Effector memory CD4-positive, alpha-beta T cell (primary cell): ENCODE measurements around the gene OSBPL1A.

Experiments
- DNase-seq, 3 donors: peaks; one replicate each; pipeline ENCODE4 v3.0.0-alpha.2; 2020
- H3K27ac ChIP-seq: 2 replicates; pipeline ENCODE4 v1.7.0; 2013; ENCODE audit warnings: mild to moderate bottlenecking, low read length, moderate library complexity; ENCODE audit not compliant: insufficient read depth, poor library complexity, severe bottlenecking
- H3K27me3 ChIP-seq: replicated peaks from 2 replicates; pipeline ENCODE4 v1.7.0; 2013; ENCODE audit warnings: mild to moderate bottlenecking, low read length; ENCODE audit not compliant: insufficient read depth, control insufficient read depth, poor library complexity, severe bottlenecking
- H3K36me3 ChIP-seq: 2 replicates; pipeline ENCODE4 v1.7.0; 2013; ENCODE audit warnings: mild to moderate bottlenecking, low read length, moderate library complexity; ENCODE audit not compliant: control insufficient read depth, insufficient read depth
- H3K4me1 ChIP-seq: 2 replicates; pipeline ENCODE4 v1.7.0; 2013; ENCODE audit warnings: low read length, mild to moderate bottlenecking; ENCODE audit not compliant: control insufficient read depth, insufficient read depth, poor library complexity, severe bottlenecking
- H3K4me3 ChIP-seq: 2 replicates; pipeline ENCODE4 v1.7.0; 2013; ENCODE audit warnings: low read length, low read depth, mild to moderate bottlenecking; ENCODE audit not compliant: insufficient read depth, poor library complexity, severe bottlenecking
- H3K9me3 ChIP-seq: 2 replicates; pipeline ENCODE4 v1.7.0; 2013; ENCODE audit warnings: mild to moderate bottlenecking, low read length, moderate library complexity; ENCODE audit not compliant: control insufficient read depth

OSBPL1A gene

DNA sequence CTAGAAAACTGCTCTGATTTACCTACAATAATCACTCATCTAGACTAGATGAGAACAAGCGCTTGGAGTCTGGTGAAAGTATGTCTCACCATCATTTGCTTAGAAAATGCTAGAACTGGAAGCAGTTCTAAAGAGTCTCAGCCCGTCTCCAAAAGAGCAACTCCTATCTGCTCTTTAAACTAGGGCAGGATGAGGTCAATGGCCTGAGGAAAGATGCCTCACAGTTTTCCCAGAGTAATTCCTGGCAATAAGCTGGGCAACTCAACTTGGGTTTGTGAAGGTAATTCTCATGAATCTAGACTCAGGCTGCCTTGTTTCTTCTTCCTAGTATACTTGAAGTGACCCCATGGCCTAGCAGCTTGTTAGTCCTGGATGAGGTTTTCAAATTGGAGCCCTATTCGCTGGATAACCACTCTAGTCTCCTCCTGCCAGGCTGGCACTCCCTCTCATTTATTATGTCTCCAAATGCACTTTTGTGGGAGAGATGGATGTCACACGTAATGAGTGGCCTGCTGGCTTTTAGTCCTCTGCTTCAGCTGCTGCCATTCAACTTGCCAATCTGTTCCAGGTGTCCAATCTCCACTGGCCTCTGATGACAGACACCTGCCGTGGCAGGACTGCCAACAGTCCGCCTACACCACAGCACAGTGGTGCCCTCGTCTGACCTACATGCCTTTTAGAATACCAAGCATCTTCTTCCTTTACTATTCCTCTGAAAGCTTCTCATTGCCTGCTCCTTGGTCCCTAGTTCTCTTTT lies 177.9 kb downstream of the OSBPL1A start:
- H3K4me1 ChIP-seq, result no peaks in the 10 kb centered on the region
- H3K27ac ChIP-seq, result no peak overlapping the region
- no peak overlapping the region for H3K4me3 ChIP-seq
- no peaks in the 10 kb centered on the region for H3K27me3 ChIP-seq
- no peaks in the 10 kb centered on the region for H3K9me3 ChIP-seq
- no peaks in the 10 kb centered on the region for H3K36me3 ChIP-seq
- DNase-seq, result no peak

DNA sequence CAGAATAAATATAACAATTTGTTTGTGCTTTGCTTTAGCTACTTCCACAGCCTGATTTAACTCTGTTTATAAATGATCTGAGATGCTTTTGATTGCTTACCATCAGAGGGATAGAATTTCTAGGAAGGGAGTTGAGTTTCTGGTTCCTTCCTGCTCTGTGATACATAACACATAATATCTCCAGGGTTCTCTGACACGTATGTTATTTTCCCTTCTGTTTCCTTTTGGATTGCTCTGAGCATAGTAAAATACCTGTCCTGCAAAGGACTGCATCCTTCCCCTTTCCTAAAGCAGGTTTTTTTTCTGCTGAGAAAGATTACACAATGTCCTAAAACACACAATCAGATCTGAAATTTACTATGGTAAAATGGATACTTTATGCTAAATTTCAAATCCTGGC lies 182.7 kb downstream of the OSBPL1A start:
- Histone ChIP-seq H3K27ac (no peak overlapping the region), H3K4me3 (no peak overlapping the region), H3K36me3 (no peaks in the 10 kb centered on the region), H3K9me3 (no peaks in the 10 kb centered on the region), H3K27me3 (no peaks in the 10 kb centered on the region), H3K4me1 (no peaks in the 10 kb centered on the region)
- DNase-seq, result no peak

DNA sequence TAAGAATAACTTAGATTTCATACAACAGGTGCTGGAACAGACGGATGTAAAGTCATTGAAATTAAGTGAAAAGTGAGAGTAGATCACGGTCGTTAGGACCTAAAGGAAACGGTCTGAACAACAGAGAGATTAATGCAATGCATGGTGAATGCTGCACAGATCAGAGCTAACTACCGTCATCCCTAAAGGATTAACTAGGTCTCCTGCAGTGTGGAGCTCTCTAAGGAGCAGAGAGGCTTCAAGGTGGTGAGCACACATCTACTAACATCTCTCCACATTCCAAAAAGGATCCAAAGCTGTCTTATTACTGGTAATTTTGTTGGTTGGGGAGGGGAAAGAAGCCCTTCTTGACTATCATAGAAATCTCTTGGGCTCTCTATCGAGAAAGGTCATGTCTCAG lies 183.5 kb downstream of the OSBPL1A start:
- Histone ChIP-seq H3K27ac (no peak overlapping the region), H3K4me1 (no peaks in the 10 kb centered on the region), H3K4me3 (no peak overlapping the region), H3K27me3 (no peaks in the 10 kb centered on the region), H3K36me3 (no peaks in the 10 kb centered on the region), H3K9me3 (no peaks in the 10 kb centered on the region)
- no peak for DNase-seq

DNA sequence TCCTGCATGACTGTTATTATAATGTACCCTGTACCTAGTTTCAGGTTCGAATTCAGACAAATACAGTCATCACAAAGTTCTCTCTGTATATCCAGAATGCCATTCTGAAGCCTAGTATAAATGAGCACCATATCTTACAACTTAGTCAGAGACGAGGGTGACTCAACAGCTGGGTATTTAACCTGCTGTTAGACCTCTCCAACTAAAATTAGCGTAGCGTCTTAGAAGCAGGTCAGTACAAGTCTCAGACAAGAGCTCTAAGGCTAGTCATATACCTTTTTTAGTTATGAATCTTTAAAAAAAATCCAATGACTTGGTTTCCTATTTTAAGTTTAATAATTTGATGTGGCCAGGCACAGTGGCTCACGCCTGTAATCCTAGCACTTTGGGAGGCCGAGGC lies 184.7 kb downstream of the OSBPL1A start:
- no peak for DNase-seq
- H3K4me3 ChIP-seq, result no peak overlapping the region
- H3K27ac ChIP-seq, result no peak overlapping the region
- no peaks in the 10 kb centered on the region for H3K27me3 ChIP-seq
- H3K4me1 ChIP-seq, result no peaks in the 10 kb centered on the region
- no peaks in the 10 kb centered on the region for H3K9me3 ChIP-seq
- H3K36me3 ChIP-seq, result no peaks in the 10 kb centered on the region

DNA sequence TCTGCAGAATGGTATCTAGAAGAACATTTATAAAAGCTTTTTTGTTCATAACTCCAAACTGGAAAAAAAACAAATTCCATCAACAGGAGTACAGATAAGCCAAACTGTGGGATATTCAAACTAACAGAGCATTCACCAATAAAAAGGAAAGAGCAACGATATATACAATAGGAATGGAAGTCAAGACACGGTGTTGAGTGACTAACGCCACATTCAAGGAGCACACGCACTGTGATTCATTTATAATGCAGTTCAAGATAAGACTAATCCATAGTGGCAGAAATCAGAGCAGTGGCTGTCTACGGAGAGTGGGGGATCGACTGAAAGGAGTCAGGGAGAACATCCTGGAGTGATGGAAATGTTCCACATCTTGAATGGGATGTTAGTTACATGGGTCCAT lies 188.1 kb downstream of the OSBPL1A start:
- no peaks in the 10 kb centered on the region for H3K4me1 ChIP-seq
- H3K27me3 ChIP-seq, result no peaks in the 10 kb centered on the region
- no peak for DNase-seq
- H3K9me3 ChIP-seq, result no peaks in the 10 kb centered on the region
- no peak overlapping the region for H3K4me3 ChIP-seq
- no peak overlapping the region for H3K27ac ChIP-seq
- no peaks in the 10 kb centered on the region for H3K36me3 ChIP-seq

DNA sequence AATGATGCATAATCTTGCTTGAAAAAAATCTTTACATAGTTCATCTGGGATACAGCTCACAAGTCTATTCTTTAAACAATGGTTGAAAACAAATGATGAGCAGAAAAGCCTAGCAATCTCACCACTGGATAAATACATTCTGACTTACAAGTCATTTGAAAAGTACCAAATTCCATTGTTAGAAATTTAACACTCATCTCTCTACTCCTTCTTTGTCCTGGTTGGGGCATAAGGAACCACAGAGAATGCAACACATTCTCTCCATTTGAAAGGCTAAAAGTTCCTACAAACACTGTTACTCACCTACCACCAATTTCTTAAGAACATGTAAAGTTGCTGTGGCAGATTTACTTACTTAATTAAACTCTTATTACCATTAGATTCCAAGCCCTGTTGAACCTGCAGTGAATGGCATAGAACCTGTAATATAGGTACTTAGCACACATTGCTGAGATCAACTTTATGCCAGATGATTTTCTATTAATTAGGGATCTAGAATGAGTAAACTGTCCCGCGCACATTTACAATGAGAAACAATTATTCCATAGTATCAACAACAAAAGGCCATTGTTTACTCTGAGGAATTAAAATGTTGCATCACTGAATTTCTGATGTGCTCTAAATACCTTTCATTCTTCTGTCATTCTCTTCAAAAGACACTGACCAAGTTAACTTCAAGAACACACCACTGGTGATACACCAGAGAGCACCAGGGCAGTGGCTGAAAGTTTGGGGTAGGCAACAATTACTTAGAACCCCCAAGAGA lies 189.2 kb downstream of the OSBPL1A start:
- Histone ChIP-seq H3K4me3 (no peak overlapping the region), H3K4me1 (no peaks in the 10 kb centered on the region), H3K27ac (no peak overlapping the region), H3K9me3 (no peaks in the 10 kb centered on the region), H3K36me3 (no peaks in the 10 kb centered on the region), H3K27me3 (no peaks in the 10 kb centered on the region)
- DNase-seq, result no peak

DNA sequence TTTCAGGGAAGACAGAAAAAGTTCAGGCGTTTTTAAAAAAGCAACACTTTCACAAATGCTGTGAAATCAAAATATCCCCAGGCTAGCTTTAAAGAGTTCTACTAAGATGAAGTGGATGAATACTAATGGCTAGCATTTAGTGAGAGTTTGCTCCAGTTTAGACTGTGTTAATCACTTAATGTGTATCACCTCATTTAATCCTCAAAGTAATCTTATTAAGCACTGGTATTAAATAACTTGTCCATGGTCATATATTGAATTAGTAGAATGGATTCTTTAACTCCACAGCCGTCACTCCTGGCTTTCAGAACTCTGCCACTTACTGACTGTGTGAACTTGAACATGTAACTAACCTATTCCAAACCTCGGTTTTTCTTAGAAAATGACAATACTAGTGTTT lies 192.7 kb downstream of the OSBPL1A start:
- H3K27ac ChIP-seq, result no peak overlapping the region
- H3K4me3 ChIP-seq, result no peak overlapping the region
- no peaks in the 10 kb centered on the region for H3K9me3 ChIP-seq
- H3K4me1 ChIP-seq, result no peaks in the 10 kb centered on the region
- no peak for DNase-seq
- H3K27me3 ChIP-seq, result no peaks in the 10 kb centered on the region
- H3K36me3 ChIP-seq, result no peaks in the 10 kb centered on the region

DNA sequence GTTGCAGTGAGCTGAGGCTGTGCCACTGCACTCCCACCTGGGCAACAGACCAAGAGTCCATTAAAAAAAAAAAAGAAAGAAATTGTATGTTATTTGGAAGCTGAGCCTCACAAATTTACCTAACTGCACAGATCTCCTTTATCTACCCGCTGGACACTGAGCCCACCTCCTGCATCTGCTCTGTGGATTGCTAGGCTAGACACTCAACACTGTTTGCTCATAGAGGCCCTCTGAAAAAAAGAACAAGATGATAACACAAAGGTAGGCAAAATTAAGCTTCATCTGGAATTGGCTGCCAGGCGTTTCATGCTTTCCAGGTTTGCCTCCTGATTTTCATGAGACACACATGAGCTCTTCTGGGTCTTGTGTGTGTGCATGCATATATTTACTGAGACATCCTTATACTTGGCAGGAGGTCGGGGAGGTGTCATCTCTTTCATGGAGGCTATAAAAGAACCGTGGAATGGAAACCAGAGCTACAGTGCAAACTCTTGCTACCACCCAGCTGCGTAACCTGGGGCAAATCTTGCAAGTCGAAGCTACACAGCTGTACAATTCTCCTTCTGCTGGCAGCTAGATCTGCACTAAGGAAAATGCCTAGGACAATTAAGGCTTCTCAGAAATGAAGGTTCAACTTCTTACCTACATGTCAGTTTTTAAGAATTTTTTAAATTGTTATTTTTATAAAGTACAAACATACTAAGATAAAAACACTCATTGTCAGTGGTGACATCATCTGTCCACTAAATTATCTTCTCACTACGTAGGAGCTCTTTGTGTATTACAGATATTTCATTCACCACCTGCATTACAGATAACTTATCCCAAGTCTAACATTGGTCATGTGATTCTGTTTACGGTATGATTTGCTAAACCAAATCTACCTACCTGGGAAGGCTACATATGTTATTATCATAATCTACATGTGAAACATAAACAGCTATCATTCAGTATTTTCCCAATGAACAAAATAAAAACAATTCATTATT lies 195.6 kb downstream of the OSBPL1A start:
- Histone ChIP-seq H3K27ac (no peak overlapping the region), H3K4me1 (no peaks in the 10 kb centered on the region), H3K9me3 (no peaks in the 10 kb centered on the region), H3K36me3 (no peaks in the 10 kb centered on the region), H3K4me3 (no peak overlapping the region), H3K27me3 (no peaks in the 10 kb centered on the region)
- DNase-seq, result no peak

DNA sequence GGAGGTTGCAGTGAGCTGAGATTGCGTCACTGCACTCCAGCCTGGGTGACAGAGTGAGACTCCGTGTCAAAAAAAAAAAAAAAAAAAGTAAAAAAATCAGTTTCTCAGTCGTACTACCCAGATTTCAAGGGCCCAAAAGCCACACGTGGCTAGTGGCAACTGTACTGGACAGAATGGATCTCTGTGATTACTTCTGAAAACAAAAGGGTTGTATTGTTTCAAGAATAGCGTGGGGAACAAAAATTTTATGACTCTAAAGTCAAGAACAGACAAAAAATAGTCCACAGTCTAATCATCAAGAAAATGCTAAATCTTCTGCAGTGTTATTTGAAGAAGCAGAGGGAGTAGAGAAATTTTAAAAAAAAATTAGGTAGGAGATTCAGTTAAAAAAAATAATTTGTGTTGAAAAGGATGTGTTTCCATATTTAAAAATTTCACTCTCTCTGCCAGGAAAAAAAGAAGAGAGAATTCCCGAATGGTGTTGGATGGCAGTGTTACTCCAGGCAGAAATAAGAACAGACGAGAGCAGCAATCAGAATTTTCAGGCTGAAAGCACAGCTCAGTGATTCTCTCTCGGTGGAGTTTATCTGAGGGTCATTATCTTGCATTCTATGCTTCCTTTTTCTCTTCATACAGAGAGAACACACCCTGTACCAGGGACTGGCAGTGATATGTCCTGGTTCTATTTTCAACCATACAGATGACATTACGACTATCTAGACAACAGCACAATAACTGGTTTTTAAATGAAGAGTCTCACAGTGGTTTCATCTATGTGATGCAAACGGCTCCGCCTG lies 196.9 kb downstream of the OSBPL1A start:
- no peak for DNase-seq
- Histone ChIP-seq H3K9me3 (no peaks in the 10 kb centered on the region), H3K27me3 (no peaks in the 10 kb centered on the region), H3K36me3 (no peaks in the 10 kb centered on the region), H3K4me3 (no peak overlapping the region), H3K4me1 (no peaks in the 10 kb centered on the region), H3K27ac (no peak overlapping the region)
